Cerebellar cortex (tissue), 1 donor: ENCODE results near the gene PCDH19.

Experiments
- DNase-seq: peaks from one replicate; pipeline ENCODE4 v3.0.0-alpha.2; 2015; ENCODE audit warnings: low spot score

The PCDH19 gene

DNA sequence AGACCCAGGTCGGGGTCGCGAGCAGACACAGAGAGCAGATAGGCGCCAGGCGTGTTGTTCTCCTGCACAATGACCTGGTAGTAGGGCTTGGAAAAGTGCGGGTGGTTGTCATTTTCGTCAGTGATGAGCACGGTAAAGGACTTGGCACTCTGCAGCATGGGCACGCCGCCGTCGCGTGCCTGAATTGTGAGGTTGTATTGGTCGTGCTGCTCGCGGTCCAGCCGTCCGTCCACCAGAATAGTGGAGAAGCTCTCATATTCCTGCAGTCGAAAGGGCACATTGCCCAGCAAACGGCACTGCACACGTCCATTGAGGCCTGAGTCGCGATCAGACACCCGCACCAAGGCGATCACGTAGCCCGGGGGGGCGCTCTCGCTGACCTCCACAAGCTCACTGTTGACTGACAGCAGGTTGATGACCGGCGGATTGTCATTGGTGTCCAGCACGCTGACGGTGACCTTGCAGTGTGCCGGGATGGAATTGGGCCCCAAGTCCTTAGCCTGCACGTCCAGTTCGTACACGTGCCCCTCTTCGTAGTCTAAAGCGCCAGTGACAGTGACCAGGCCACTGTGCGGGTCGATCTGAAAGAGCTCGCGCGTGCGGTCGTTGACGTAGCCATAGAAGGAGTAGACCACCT lies 2.8 kb downstream of the PCDH19 start:
- DNase-seq, result no peak

DNA sequence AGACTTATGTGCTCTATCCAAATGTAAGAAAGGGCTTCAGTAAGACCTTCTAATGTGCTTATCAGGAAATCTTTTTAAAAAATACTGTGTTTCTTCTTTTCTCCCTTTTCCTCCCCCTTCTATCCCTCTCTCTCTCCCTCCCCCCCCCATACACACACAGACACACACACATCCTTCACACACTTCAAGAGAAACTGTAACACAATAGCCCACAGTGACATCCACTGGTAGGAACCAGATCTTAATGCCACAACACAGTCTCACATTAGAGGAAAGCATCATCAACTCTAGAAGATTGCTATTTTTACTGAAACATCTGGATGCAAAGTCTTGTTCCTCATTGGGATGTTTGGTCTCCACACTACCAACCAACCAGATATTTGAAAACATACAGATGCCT lies 4.6 kb downstream of the PCDH19 start:
- DNase-seq, result no peak

DNA sequence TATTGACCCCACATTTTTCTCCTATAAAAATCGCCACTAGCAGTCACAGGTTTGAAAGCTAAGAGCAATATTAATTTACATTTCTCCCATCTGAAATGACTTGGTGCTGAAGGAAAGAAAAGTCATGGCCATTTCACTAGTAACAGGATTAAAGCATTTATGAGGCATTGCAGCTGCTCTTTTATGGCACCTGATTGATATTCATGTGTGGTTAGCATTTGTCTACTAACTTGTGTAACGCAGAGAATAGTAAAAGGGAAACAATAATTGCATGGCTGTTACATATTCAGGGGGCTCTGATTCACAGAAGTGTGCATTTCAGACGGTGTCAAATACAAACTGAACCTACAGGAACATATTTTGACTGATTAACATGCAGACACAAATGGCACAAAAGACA lies 5.2 kb downstream of the PCDH19 start:
- no peak for DNase-seq

DNA sequence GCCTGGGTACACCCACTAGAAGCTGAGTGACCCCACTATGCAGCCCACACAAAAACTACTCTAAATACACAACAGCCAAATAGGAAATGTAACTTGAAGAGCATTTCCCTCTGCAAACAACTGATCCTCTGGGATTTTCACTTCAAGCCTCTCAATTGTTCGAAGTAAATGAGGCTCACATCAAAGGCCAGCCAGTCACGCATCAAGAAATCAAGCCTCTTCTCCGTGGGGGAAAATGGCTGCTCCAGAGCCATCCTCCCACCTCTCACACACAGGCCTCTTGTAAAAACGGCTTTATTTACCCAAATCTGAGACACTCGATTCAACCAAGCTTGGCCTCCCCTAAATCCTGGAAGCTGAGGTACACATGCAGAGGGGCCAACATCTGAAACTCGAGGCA lies 14.3 kb downstream of the PCDH19 start:
- DNase-seq, result no peak

DNA sequence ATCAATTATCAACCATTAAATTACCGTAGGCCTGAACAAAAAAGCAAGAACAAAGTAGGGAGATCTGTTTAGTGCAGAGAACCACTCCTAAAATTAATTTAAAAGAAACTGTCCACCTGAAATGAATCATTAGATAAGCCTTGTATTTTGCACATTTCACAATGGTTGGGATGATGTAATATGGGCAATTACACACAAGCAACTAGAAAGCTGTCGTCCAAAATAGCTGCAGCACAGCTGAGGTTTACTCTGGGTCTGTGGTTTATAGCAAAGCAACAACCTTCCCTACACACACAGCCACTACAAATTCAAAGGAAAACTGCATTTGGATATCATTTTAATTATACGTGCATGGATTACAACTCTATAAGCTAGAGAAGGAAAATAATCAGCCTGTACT lies 28.5 kb downstream of the PCDH19 start:
- no peak for DNase-seq

DNA sequence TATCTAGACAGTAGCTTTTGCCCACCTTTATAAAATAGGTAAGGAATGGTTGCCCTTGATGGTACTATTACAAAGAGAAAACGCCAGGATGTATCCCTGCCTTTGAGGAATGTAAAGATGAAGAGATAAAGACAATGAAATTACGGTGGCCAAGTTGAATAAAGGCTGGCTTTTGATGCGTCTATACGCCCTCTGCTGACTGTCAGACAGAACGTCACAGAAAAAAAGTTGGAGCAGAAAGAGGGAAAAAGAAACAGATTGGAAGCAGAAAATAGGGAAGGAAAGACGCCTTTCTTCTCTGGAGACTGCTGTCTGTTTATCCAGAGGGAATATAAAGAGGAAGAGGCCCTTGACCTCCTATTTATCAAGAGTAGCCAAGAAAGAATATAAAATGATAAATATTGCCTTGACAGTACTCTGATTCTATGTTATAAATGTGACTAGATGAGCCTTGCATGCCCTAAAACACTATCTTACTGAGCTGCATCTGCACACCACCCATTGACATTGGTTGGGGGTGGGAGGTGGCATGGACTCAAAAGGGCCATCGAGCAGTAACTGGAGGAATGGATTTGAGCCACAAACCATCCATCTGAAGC lies 30.6 kb downstream of the PCDH19 start:
- DNase-seq, result no peak

DNA sequence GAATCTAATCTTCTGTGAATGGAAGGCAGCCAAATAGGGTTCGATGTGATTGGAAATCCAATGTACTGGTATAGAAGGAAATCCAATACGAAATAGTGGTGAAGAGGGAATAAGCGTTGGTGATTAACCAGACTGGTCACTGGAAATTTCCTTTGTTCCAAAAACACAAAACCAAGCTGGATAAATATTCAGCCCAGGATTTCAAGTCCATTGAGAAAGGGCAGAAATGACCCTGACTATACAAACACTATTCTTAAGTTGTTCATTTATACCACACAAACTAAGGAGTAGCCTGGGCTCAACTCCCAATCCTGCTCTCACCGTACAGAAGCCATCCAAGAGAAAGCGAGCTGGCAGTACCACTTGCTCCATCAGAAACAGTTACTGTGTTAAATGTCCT lies 32.2 kb downstream of the PCDH19 start:
- DNase-seq, result no peak

DNA sequence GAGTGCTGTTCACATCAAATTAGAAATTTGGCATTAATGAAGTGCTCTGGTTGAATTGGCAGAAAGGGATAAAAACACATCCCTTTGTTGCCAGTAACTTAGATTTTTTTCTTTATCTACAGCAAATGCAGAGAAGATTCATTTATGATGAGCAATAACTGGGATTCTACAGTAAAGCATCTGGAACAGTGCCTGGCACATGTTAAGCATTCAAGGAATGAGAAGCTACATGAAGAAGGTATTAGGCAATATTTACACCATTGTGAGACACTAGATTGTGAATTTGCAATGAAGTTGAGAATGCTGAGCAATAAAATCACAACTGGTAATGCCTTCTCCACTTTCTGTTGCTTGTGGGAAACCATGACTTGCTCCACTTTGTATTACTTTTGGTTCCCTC lies 33.5 kb downstream of the PCDH19 start:
- no peak for DNase-seq

DNA sequence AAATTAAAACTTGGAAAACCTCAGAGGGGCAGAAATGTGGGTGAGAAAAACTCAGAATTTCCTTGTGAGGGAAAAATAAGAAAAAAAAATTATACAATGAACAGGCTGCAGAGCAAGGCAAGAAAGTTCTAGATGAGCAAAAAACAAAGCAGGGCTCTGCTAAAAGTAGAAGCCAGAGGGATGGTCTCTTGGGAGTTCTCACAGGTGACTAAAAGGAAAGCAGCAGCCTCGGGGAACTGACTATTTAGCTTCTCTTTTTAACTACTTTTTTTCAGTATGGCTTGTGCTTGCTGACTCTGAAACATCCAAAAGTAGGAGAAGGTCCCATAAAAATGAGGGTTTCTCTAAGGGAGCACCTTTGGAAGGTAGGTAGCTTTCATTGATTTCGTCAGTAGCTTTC lies 36.4 kb downstream of the PCDH19 start:
- DNase-seq, result no peak

DNA sequence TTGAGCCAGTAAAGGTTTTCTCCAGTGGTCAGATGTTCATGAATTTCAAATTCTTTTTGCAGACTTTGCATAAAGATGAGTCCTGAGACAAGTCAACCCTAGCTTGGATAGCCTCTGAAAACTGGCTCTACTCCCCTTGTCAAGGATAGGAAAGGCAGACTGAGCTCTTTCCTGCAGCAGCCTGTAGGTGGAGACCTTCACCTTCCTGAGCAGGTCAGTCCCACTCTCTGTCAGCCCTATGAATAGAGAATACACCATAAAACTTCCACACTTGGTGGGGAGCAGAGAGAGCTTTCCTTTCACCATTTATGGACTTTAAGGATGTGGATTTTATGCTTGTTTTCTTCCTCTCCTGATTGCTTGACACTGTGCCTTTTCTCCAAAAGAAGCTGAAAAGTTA lies 41.9 kb downstream of the PCDH19 start:
- DNase-seq, result peak; percentile 0

DNA sequence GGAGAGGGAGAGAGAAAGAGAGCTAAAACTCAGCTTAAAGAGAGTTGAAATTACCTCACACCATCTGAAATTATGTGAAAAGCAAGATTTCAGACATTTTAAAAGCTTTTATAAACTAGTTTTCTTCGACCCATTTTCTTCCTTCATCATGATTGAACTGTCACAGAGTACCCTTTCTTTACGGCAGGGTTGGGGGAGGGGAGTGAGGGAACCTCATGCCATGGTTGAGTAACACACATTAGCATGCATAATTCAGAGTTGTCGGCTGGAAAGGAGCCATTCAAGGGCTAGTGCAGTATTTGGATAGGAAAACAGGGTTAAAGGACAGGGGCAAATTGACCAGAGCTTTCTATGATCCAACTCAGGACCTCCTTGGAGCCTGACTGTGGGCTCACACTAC lies 46.2 kb downstream of the PCDH19 start:
- no peak for DNase-seq

DNA sequence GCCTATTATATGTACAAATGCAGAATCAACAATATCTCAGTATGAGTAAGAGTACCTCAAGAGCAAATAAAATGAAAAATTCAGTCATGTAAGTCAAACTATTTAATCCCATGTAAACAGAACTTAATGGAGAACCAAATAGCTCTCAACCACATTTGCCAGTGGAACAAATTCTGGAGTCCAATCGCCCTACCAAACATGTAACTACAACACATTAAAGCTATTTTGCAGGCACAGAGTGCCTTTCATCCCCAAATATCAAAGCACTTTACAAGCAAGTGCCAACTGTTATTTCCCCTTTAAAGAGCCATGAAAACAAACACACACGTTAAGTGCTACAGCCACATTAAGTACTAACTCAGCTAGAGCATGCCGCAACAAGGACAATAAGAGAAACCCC lies 51.3 kb downstream of the PCDH19 start:
- no peak for DNase-seq

DNA sequence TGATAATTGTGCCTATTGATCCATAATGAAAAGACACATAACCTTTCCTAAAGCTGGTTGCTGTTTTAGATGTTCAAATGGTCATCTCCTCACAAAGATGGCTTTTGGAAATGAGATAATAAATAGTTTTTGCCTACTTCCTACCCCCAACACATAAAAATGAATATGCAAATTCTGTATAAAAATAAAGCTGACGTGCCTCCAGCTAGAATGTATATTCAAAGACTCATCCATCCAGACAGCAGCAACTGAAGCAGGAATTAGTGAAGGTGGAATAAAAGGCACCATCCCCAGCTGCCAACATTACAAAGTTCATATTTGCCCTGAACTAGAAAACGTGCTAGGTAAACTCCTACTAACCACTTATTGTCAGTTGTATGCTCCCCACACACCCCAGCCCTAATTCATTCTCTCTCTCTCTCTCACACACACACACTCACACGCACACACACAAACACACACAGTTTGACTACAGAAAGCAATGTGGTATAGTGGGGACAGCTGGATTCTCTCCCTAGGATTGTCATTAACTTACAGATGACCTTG lies 53.6 kb downstream of the PCDH19 start:
- no peak for DNase-seq

DNA sequence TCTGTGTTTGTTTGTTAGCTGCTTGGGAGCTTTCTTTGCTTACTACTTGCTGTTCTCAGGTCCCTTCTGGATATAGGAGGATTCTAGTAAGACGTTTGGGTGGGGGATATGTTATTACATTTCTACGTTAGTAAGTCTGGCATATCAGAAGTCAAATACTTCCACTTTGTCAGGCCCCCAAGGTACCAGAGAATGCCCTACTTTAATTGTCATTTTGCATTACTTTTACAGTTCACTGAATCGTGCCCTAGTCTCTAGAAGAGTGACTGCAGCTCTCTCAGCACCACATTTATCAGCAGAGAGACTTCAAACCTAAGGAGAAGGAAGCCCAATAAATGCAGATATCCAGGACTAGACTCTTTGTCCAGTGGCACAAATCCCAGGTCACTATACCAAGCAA lies 54.4 kb downstream of the PCDH19 start:
- DNase-seq, result no peak

DNA sequence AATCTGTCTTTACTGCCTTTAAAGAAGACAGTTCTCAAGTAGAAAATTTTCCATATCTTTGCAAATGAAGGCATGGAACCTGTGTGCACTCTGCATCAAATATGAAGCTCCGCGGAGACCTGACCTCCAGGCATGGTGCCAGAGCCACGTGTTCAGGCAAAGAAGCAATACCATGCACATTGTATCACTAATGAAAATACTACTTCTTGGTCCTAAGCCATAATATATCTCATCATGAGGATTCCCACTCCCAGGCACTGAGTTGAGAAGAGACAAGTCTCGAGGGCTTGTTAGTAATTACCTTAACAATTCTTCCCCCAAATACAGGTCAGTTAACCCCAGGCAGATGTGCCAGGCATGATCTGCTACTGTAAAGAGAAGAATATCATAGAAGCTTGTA lies 56.7 kb downstream of the PCDH19 start:
- DNase-seq, result no peak

DNA sequence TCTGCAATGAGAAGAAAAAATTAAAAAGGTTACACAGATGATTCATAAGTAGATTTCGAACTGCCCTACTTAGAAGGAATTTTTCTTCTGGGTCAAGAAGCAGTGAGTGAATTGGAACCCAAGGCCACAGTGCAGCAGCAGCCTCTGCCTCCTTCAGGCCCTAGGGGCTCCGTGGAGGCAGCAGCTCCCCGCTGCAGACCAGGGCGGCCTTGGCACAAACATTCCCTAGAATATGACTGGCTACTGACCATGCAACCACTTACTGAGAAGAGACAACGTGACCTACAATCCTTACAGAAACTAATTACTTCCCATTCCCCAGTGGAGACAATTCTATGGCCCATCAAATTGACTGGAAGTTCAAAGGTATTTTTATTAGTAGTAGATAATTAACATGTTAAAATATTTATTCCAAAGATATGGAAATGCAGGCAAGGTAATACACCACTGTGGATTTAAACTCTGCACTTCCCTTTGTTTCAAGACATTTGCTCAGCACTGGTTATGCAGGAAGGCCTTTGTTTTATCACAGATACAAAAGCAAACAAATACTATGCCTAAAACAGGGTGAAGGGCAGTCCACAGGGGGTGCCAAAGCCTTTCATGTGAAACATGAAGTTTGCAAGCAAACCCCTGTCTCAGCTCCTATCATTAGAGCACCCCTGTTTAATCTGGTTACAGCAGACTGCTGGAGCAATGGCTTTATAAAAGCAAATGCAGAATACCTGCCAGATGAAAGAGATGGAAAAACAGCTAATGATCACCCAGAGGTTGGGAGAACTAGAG lies 59.2 kb downstream of the PCDH19 start:
- no peak for DNase-seq

DNA sequence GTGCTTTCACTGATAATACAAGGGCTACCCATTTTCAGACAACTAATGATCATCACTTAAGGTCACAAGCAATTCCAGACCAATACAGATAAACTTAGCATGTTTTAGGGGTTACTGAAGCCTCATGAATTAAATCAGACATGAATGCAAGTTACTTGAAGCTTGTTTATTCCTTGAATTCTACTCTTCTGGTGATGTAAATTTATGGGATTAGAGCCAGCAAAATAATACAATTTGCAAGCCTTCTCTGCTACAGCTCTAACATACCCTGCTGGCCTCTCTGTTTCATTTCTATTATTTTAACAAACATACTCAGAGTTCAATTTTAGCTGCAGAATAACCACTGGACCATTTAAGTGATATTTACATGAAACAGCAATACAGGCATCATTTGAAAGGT lies 60.7 kb downstream of the PCDH19 start:
- no peak for DNase-seq

DNA sequence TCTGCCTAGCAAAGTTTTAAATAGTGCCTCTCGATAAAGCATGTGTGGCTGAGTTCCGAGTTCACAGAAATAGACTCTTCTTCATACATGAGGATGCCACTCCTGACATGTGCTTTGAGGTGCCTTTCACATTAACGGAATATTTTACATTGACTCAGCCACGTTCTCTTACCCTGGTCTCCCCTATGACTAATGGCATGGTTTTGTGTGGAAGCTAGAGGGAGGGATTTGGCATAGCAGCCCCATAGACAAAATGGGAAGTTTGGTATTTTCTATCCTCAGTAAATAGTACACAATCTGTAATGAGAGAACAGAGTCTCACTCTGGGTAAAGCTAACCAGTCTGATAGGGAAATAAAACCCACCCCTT lies 68.9 kb downstream of the PCDH19 start:
- DNase-seq, result no peak

DNA sequence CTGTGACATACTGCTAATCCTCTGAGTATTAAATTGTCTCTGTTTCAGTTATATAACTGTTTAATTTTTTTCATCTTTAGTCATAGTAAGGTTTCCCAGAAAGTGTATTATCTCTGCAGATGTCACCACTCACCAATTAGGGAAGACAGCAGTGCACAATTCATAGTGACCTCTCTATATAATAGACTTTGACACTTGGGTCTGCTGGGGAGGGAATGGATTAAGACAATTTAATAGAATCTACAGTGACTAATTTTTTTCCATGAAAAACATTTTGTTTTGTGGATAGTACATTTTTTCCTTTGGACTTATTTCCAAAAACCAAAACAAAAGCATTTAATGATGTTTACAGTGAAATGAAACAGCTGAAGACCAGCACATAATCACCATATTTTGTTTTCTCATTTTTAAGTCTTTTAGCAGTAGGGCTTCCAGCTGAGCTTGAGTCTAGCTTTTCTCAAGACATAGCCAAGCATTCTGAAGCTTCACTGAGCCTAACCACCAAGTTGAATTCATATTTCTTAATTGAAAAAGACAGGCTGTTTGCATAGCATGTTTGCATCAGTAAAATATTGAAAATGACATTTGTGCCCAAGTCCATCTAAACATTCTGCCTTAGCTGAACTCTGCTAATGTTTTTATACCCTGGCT lies 69.5 kb downstream of the PCDH19 start:
- no peak for DNase-seq

DNA sequence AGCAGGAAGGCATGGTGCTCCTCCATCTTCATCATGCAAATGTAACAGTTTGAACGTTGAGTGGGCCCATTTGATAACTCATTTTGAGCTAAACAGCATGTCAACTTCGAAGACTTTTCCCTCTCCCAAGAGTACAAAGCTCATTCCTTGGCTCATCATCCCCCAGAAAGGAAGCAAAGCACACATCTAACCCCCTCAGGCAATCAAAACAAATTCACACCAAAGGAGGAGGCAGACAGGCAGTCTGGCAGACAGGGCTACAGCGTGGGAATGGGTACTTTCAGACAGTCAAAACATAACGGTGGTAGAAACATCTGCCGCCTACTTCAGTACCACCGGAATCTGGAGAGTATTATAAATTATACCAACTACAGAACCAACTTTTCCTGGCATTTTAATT lies 81.7 kb downstream of the PCDH19 start:
- DNase-seq, result no peak

DNA sequence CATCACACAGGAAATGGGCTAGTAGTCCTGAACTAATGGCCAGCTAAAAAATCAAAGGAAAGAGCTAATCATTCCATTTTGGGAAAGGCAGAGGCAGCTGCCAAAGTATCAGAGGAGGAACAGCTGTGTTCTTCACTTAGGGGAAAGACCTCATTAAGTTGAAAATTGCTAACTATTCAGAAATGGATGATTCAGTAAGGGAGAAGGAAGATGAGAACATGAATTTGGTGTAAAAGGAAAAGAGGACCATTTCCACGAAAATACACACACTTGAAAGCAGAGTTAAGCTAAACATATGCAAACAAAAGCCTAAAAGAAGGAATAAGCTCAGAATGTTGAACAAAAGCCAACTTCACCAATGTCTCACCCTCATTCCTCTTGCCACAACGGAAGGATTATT lies 90.4 kb downstream of the PCDH19 start:
- DNase-seq, result no peak

DNA sequence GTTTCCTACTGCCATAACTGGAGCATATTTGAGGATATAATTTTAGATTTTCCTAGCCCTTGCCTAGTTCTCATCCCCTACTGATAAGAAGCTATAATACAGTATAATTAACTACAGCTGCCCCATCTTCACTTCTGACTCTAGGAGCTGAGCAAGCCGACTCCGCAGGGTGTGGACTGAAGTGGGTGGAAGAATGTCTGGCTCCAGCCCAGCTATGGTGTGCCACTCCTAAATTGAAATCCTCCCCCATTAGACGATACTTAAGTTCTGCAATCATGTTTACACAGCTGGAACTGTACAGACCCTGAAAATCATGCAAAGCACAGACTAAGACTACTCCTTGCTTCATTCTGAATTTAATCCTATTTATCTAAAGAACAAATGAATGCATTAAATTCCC lies 93.1 kb downstream of the PCDH19 start:
- no peak for DNase-seq

DNA sequence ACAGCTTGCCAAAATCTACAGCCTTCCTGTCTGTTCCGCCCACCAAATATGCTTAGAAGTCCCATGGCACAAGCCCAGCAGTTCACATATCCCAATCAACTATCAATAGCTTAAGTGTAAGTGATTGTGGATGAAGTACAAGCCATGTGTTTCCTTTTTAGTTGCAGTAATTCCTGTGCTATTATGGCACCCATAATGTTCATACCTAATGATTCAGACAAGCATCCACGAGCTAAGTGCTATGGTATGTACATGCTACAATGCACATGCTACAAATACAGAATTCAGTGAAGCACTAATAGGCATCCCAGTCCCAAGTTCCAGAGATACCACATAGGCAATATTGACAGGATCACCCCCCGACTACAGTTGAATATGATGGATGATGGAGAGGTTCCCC lies 94.5 kb downstream of the PCDH19 start:
- no peak for DNase-seq
